Large intestine (tissue), 3 donors: ENCODE data around the gene RGS4. TPM values are rescaled to one million over a fixed set of nuclear protein-coding genes. Genes with fewer than 3 reads are reported as not detected.
"Not testable (repeated sequence)": the region's sequence is repeated elsewhere in the genome, so short reads cannot be mapped to it uniquely, and the experiment has no call there.

Source experiments
- DNase-seq, 2 donors: peaks; one replicate each; pipeline versions ENCODE4 v3.0.0 to v3.0.0-alpha.2; 2013
- H3K27ac ChIP-seq: one replicate; pipeline ENCODE4 v1.5.1; 2013; ENCODE audit warnings: low read length
- H3K27me3 ChIP-seq: 2 replicates; pipeline ENCODE4 v1.6.1; 2013; ENCODE audit warnings: low read length; ENCODE audit not compliant: control insufficient read depth, insufficient read depth
- H3K36me3 ChIP-seq: 2 replicates; pipeline ENCODE4 v1.6.1; 2013; ENCODE audit warnings: low read length; ENCODE audit not compliant: control insufficient read depth, insufficient read depth
- H3K4me1 ChIP-seq: one replicate; pipeline ENCODE4 v1.6.1; 2013; ENCODE audit warnings: low read length; ENCODE audit not compliant: control insufficient read depth, insufficient read depth
- H3K4me3 ChIP-seq: one replicate; pipeline ENCODE4 v1.5.1; 2013; ENCODE audit warnings: low read length
- H3K9me3 ChIP-seq: one replicate; pipeline ENCODE4 v1.6.1; 2013; ENCODE audit warnings: mild to moderate bottlenecking, low read depth, low read length, moderate library complexity; ENCODE audit not compliant: control insufficient read depth
- WGBS: methylation state at CpG from one replicate; pipeline ENCODE4 v1.1.5; 2013; ENCODE audit warnings: low lambda C conversion rate; ENCODE audit not compliant: insufficient coverage; 5-methylcytosine and 5-hydroxymethylcytosine counted together
- polyA plus RNA-seq: library from polyadenylated mRNA; unstranded; fragments of 120-200 nt; gene quantifications from one replicate; pipeline ENCODE4 v1.2.1, GENCODE V29; 2013

RGS4 gene
- polyA plus RNA-seq, 1 donor = 8.1 TPM

DNA sequence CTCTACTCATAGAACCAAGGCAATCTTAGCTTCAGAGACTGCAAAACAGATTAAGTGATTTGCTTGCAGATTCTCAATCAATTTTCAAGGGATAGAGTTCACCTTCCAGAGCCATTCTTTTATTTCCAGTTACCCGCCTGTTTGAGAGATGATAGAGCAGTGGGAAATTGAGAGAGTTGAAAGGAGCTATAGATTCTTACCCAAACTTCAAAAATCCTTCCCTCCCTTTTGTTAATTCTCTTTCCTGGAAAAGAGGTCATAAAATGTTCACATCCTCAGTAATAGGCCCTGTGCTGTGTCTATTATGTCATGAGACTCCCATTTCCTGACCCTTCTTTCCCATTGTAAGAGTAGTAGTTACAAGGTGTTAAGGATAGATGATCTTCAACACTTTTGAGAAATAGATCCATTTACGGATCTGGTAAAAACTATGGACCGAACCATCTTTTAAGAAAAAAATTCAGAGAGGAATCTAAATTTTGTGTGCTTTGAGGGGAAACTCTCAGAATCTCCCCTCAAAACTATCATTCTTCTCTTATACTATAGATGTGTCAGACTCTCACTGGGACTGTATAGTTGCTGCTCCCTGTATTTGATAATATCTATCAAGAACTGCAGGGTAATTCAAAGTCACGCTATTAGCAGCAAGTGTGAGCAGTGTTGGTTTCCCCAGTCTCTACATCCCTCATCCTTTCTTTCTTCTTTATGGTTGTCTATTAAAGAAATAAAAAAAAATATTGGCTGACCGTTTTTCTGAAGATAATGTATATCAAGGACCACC lies 8.0 kb downstream of the RGS4 start:
- no peak overlapping the region for H3K4me3 ChIP-seq
- DNase-seq = no peak
- no peak overlapping the region for H3K27ac ChIP-seq
- no peaks in the 10 kb centered on the region for H3K27me3 ChIP-seq
- H3K36me3 ChIP-seq = no peaks in the 10 kb centered on the region
- peaks cover 14% of the 10 kb centered on the region for H3K9me3 ChIP-seq
- no peaks in the 10 kb centered on the region for H3K4me1 ChIP-seq
- WGBS = 90% methylated on average over 2 of the region's 5 CpGs

DNA sequence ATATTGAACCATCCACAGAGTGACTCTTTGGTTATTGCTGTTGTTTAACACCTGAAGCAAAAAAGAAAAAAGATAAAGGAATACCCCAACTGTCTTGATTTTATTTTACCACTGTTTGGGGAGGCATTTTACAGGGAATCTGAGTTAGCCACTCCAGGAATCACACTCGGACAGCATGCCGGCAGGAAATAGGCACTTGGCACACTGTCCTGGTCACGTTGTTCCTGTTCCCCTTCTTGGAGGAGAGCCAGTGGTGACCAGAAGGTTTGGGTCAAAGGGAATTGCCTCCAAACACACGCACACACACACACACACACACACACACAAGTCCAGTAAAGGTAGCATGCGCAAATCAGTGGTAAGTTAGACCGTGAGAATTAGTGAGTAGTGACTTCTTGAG lies 13.8 kb downstream of the RGS4 start:
- Histone ChIP-seq H3K36me3 (no peaks in the 10 kb centered on the region), H3K9me3 (no peaks in the 10 kb centered on the region), H3K27me3 (no peaks in the 10 kb centered on the region), H3K4me1 (no peaks in the 10 kb centered on the region), H3K27ac (no peak overlapping the region), H3K4me3 (no peak overlapping the region)
- no peak for DNase-seq
- WGBS = no CpG with 5 or more reads among the region's 6 CpGs

GRCh38 chr1:163083690-163084089 lies 14.5 kb downstream of the RGS4 start:
- Histone ChIP-seq H3K4me3 (no peak overlapping the region), H3K27ac (no peak overlapping the region), H3K36me3 (no peaks in the 10 kb centered on the region), H3K9me3 (no peaks in the 10 kb centered on the region), H3K27me3 (no peaks in the 10 kb centered on the region), H3K4me1 (no peaks in the 10 kb centered on the region)
- no CpG with 5 or more reads among the region's 1 CpG for WGBS
- no peak for DNase-seq

GRCh38 chr1:163084330-163084729 lies 15.2 kb downstream of the RGS4 start:
- no peak for DNase-seq
- Histone ChIP-seq H3K4me1 (no peaks in the 10 kb centered on the region), H3K36me3 (no peaks in the 10 kb centered on the region), H3K9me3 (no peaks in the 10 kb centered on the region), H3K27ac (no peak overlapping the region), H3K4me3 (no peak overlapping the region), H3K27me3 (no peaks in the 10 kb centered on the region)
- WGBS = 100% methylated on average over 1 of the region's 1 CpG

DNA sequence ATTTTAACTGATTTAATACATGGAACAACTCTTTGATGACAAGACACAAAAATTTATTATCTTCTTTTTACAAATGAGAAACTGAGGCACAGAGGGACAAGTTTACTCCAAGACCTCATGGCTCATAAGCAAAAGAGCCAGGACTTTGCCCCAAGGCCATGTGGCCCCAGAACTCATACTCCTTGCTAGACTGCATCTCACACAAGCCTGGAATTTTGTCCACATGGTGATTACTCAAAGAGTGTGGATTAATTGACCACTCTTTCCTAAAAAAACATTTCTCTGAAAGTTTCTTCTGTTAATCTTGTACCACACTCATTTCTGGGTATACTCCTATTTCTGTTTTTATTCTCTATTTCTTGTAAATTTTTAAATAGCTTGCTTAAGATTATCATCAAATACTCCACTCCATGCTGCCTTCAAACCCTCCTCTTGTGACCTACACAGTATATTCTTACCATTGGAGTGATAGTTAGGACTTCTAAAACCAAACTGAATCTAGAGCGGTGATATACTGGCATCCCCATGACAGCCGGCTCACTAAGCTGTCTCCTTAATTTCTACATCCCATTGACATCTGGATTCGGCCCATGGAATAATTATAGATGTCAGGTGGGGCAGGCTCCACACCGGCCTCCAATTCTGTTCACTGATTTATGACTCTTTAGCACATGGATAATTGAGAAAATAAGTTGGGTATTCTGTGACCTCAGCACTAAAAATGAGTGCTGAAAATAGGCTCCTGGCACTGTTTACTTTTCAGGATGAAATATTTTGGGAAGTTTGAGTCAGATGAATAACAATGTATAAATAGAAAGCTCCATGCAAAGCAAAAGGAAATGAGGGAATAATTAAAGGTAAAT lies 16.1 kb downstream of the RGS4 start:
- H3K9me3 ChIP-seq = no peaks in the 10 kb centered on the region
- no peak overlapping the region for H3K4me3 ChIP-seq
- DNase-seq = no peak
- H3K27me3 ChIP-seq = no peaks in the 10 kb centered on the region
- H3K36me3 ChIP-seq = no peaks in the 10 kb centered on the region
- no peaks in the 10 kb centered on the region for H3K4me1 ChIP-seq
- no peak overlapping the region for H3K27ac ChIP-seq
- WGBS = no CpG with 5 or more reads among the region's 4 CpGs

GRCh38 chr1:163085904-163086268 lies 16.7 kb downstream of the RGS4 start:
- Histone ChIP-seq H3K4me3 (no peak overlapping the region), H3K27ac (no peak overlapping the region), H3K36me3 (no peaks in the 10 kb centered on the region), H3K4me1 (no peaks in the 10 kb centered on the region), H3K9me3 (no peaks in the 10 kb centered on the region), H3K27me3 (no peaks in the 10 kb centered on the region)
- 73% methylated on average over 1 of the region's 2 CpGs for WGBS
- DNase-seq = no peak

DNA sequence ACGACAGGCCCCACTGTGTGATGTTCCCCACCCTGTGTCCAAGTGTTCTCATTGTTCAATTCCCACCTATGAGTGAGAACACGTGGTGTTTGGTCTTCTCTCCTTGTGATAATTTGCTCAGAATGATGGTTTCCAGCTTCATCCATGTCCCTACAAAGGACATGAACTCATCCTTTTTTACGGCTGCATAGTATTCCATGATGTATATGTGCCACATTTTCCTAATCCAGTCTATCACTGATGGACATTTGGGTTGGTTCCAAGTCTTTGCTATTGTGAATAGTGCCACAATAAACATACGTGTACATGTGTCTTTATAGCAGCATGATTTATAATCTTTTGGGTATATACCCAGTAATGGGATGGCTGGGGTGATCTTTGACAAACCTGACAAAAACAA lies 20.0 kb downstream of the RGS4 start:
- not testable (repeated sequence) for DNase-seq
- WGBS = no CpG with 5 or more reads among the region's 4 CpGs

GRCh38 chr1:163090321-163090945 lies 21.3 kb downstream of the RGS4 start:
- no peaks in the 10 kb centered on the region for H3K9me3 ChIP-seq
- H3K36me3 ChIP-seq = no peaks in the 10 kb centered on the region
- no peak overlapping the region for H3K27ac ChIP-seq
- WGBS = 60% methylated on average over 1 of the region's 3 CpGs
- no peaks in the 10 kb centered on the region for H3K27me3 ChIP-seq
- no peak overlapping the region for H3K4me3 ChIP-seq
- no peaks in the 10 kb centered on the region for H3K4me1 ChIP-seq
- no peak for DNase-seq

More for the DNA sequence above, 20.0 kb downstream of the RGS4 start:
- H3K4me1 ChIP-seq, H3K27me3 ChIP-seq, H3K36me3 ChIP-seq, H3K9me3 ChIP-seq, H3K4me3 ChIP-seq, H3K27ac ChIP-seq: not testable (repeated sequence)

- Histone ChIP-seq H3K27ac (no peak overlapping the region), H3K27me3 (no peaks in the 10 kb centered on the region), H3K9me3 (no peaks in the 10 kb centered on the region), H3K4me1 (no peaks in the 10 kb centered on the region), H3K36me3 (no peaks in the 10 kb centered on the region), H3K4me3 (no peak overlapping the region)
- no peak for DNase-seq
- WGBS = no CpG with 5 or more reads among the region's 4 CpGs
These were observed 24.0 kb downstream of the RGS4 start for GRCh38 chr1:163093169-163093568.

- no peaks in the 10 kb centered on the region for H3K36me3 ChIP-seq
- H3K4me1 ChIP-seq = no peaks in the 10 kb centered on the region
- H3K27me3 ChIP-seq = no peaks in the 10 kb centered on the region
- H3K27ac ChIP-seq = no peak overlapping the region
- no peak overlapping the region for H3K4me3 ChIP-seq
- no CpG with 5 or more reads among the region's 9 CpGs for WGBS
- H3K9me3 ChIP-seq = no peaks in the 10 kb centered on the region
- no peak for DNase-seq
These were observed 24.4 kb downstream of the RGS4 start for GRCh38 chr1:163093579-163093978.
